SKM-1 treated with dmso at 0.1 percent for 144 hours (cell line): ENCODE data around the gene C9orf40.

Experiments used
- DNase-seq: peaks from one replicate; lab custom pipeline; 2025; ENCODE audit not compliant: unreplicated experiment; lab: John Stamatoyannopoulos, UW

C9orf40 gene

GRCh38 chr9:74942801-74943200, 9.9 kb downstream of the C9orf40 start:
- no peak for DNase-seq

GRCh38 chr9:74940600-74940999, 12.1 kb downstream of the C9orf40 start:
- no peak for DNase-seq

- no peak for DNase-seq
Measured at GRCh38 chr9:74935008-74935407, 17.7 kb downstream of the C9orf40 start.

GRCh38 chr9:74921737-74922136, 31.0 kb downstream of the C9orf40 start:
- DNase-seq: no peak

GRCh38 chr9:74920944-74921626, 31.6 kb downstream of the C9orf40 start:
- DNase-seq: no peak

GRCh38 chr9:74910036-74910435, 42.7 kb downstream of the C9orf40 start:
- no peak for DNase-seq

- DNase-seq: no peak
Measured at GRCh38 chr9:74908665-74909064, 44.0 kb downstream of the C9orf40 start.

GRCh38 chr9:74907085-74907484, 45.6 kb downstream of the C9orf40 start:
- no peak for DNase-seq

- DNase-seq: no peak
Measured at GRCh38 chr9:74901001-74901400, 51.7 kb downstream of the C9orf40 start.
